BE2C (cell line): ENCODE results near the gene PRICKLE1.

Source experiments
- DNase-seq: peaks from one replicate; pipeline ENCODE4 v3.0.0-alpha.2; 2020
- H3K27me3 ChIP-seq: fragments of 250-450 bp; sonication (Bioruptor Pico); 2 replicates; pipeline ENCODE4 v1.5.1; 2020; ENCODE audit warnings: mild to moderate bottlenecking
- H3K36me3 ChIP-seq: fragments of 250-450 bp; sonication (Bioruptor Pico); 2 replicates; pipeline ENCODE4 v1.5.1; 2020; ENCODE audit warnings: mild to moderate bottlenecking
- H3K4me1 ChIP-seq: fragments of 250-450 bp; sonication (Bioruptor Pico); 2 replicates; pipeline ENCODE4 v1.5.1; 2020
- H3K4me3 ChIP-seq: 2 replicates; pipeline ENCODE4 v1.5.1; 2011; ENCODE audit warnings: low read depth, low read length
- H3K9me3 ChIP-seq: fragments of 250-450 bp; sonication (Bioruptor Pico); 2 replicates; pipeline ENCODE4 v1.5.1; 2020
- TF ChIP-seq, protein P1 (sequence below): IDR thresholded peaks from 2 replicates; pipeline ENCODE4 v1.5.1; 2012; ENCODE audit warnings: mild to moderate bottlenecking, low read depth, low read length

PRICKLE1 gene

GRCh38 chr12:42511656-42512055, 77.9 kb downstream of the PRICKLE1 start:
- TF ChIP-seq, protein P1, sequence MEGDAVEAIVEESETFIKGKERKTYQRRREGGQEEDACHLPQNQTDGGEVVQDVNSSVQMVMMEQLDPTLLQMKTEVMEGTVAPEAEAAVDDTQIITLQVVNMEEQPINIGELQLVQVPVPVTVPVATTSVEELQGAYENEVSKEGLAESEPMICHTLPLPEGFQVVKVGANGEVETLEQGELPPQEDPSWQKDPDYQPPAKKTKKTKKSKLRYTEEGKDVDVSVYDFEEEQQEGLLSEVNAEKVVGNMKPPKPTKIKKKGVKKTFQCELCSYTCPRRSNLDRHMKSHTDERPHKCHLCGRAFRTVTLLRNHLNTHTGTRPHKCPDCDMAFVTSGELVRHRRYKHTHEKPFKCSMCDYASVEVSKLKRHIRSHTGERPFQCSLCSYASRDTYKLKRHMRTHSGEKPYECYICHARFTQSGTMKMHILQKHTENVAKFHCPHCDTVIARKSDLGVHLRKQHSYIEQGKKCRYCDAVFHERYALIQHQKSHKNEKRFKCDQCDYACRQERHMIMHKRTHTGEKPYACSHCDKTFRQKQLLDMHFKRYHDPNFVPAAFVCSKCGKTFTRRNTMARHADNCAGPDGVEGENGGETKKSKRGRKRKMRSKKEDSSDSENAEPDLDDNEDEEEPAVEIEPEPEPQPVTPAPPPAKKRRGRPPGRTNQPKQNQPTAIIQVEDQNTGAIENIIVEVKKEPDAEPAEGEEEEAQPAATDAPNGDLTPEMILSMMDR, result no peak
- no peak for DNase-seq
- Histone ChIP-seq H3K4me1 (peaks cover 7% of the 10 kb centered on the region), H3K4me3 (no peak overlapping the region), H3K36me3 (no peaks in the 10 kb centered on the region), H3K27me3 (no peaks in the 10 kb centered on the region), H3K9me3 (no peaks in the 10 kb centered on the region)

DNA sequence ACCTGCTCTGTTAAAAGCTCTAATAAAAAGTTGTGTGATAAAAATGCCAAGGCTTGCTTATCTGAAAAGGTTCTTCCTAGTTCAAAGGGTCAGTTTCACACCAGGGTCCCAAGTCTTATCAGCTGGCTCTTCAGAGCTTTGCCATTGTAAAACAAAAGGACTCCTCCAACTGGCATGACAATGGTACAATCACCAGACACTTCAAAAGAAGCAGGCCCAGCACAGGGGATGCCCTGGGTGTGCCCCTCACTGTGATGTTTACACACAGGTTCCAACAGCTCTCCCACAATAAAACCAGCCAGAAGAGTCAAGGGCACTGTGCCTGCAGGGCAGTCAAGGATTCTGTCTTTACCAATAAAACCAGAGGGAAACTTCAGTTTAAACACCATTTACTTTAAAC, 78.7 kb downstream of the PRICKLE1 start:
- no peaks in the 10 kb centered on the region for H3K36me3 ChIP-seq
- H3K27me3 ChIP-seq, result no peaks in the 10 kb centered on the region
- H3K9me3 ChIP-seq, result no peaks in the 10 kb centered on the region
- no peak for DNase-seq
- TF ChIP-seq, protein P1, result no peak
- peaks cover 7% of the 10 kb centered on the region for H3K4me1 ChIP-seq
- no peak overlapping the region for H3K4me3 ChIP-seq

- Histone ChIP-seq H3K4me3 (no peak overlapping the region), H3K9me3 (no peaks in the 10 kb centered on the region)
- TF ChIP-seq, protein P1, result no peak
These were observed 80.6 kb downstream of the PRICKLE1 start for GRCh38 chr12:42508913-42509460.

DNA sequence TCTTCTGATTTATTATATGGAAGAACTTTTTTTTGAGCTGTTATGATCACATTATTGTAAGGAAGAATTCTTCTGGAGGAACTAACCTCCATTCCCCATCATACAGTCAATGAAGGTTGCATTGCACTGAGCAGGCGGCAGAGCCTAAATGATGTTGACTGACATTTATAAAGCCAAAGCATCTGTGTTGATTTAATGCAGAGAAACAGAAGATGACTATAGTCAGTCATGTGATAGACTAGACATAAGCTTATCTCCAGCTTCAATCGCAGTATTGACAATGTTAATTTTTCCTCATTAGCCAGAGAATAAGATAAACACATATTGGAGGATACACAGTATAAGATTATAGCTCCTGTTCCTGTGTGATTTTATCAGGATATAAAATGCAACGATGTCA, 82.0 kb downstream of the PRICKLE1 start:
- Histone ChIP-seq H3K4me3 (no peak overlapping the region), H3K36me3 (no peaks in the 10 kb centered on the region), H3K27me3 (no peaks in the 10 kb centered on the region), H3K9me3 (no peaks in the 10 kb centered on the region), H3K4me1 (peaks cover 7% of the 10 kb centered on the region)
- TF ChIP-seq, protein P1, result no peak
- no peak for DNase-seq

More at GRCh38 chr12:42508913-42509460, 80.6 kb downstream of the PRICKLE1 start:
- no peaks in the 10 kb centered on the region for H3K27me3 ChIP-seq
- no peaks in the 10 kb centered on the region for H3K36me3 ChIP-seq
- peaks cover 7% of the 10 kb centered on the region for H3K4me1 ChIP-seq
- no peak for DNase-seq

DNA sequence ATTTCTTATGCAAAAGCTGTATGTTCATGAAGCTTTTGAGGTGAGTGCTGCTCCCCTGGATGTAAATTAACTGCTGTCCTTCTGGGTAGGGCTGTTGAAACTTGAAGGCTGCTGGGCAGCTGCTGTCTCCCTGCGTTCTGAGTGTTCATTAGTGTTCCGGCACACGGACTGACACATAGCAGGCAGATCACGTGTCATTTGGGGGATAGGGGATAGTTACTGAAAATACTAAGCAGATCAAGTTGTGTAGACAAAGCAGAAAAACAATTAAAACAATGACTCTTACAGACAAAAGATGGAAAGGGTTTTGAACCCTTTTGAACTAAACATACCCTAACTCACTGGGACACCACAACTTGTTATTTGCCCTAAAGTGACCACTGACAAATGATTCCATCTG, 82.5 kb downstream of the PRICKLE1 start:
- no peaks in the 10 kb centered on the region for H3K27me3 ChIP-seq
- H3K9me3 ChIP-seq, result no peaks in the 10 kb centered on the region
- peaks cover 7% of the 10 kb centered on the region for H3K4me1 ChIP-seq
- no peaks in the 10 kb centered on the region for H3K36me3 ChIP-seq
- TF ChIP-seq, protein P1, result no peak
- DNase-seq, result no peak
- no peak overlapping the region for H3K4me3 ChIP-seq

GRCh38 chr12:42504049-42504448, 85.5 kb downstream of the PRICKLE1 start:
- Histone ChIP-seq H3K27me3 (no peaks in the 10 kb centered on the region), H3K36me3 (no peaks in the 10 kb centered on the region), H3K4me1 (peaks cover 7% of the 10 kb centered on the region), H3K9me3 (no peaks in the 10 kb centered on the region), H3K4me3 (no peak overlapping the region)
- DNase-seq, result peak; percentile 37
- TF ChIP-seq, protein P1, result no peak
